HEK293T (cell line): ENCODE measurements around the gene SPEM2.

ENCODE experiments used
- CTCF ChIA-PET: fragments of 350-600 bp; formaldehyde crosslinking; extraction: SDS; loops from one replicate; lab custom pipeline; 2021; ENCODE audit warnings: antibody characterized with exemption, inconsistent platforms; lab: Yijun Ruan, JAX
- POLR2A ChIA-PET: fragments of 350-600 bp; formaldehyde crosslinking; extraction: SDS; loops from one replicate; lab custom pipeline; 2020; ENCODE audit warnings: antibody characterized with exemption, inconsistent platforms; lab: Yijun Ruan, JAX
- DNase-seq: peaks from one replicate; pipeline ENCODE4 v3.0.0; 2012; ENCODE audit warnings: mixed read lengths; ENCODE audit errors: extremely low spot score
- ARNT ChIP-seq: fragments of 450-650 bp; IDR thresholded peaks from 2 replicates; pipeline ENCODE4 v1.6.1; 2017; ENCODE audit warnings: mild to moderate bottlenecking
- BHLHE40 ChIP-seq: fragments of 450-650 bp; IDR thresholded peaks from 2 replicates; pipeline ENCODE4 v1.6.1; 2016; ENCODE audit warnings: mild to moderate bottlenecking, moderate library complexity, borderline replicate concordance
- CTBP1 ChIP-seq: fragments of 450-650 bp; IDR thresholded peaks from 2 replicates; pipeline ENCODE4 v1.6.1; 2016; ENCODE audit warnings: borderline replicate concordance
- ELF4 ChIP-seq: fragments of 450-650 bp; IDR thresholded peaks from 2 replicates; pipeline ENCODE4 v1.6.1; 2017; ENCODE audit warnings: antibody characterized with exemption
- FOXA1 ChIP-seq: fragments of 450-650 bp; IDR thresholded peaks from 2 replicates; pipeline ENCODE4 v1.6.1; 2016; ENCODE audit warnings: mild to moderate bottlenecking
- FOXK2 ChIP-seq: fragments of 450-650 bp; IDR thresholded peaks from 2 replicates; pipeline ENCODE4 v1.6.1; 2016; ENCODE audit warnings: mild to moderate bottlenecking
- FOXM1 ChIP-seq: fragments of 450-650 bp; IDR thresholded peaks from 2 replicates; pipeline ENCODE4 v1.6.1; 2017; ENCODE audit warnings: mild to moderate bottlenecking, borderline replicate concordance
- HDGF ChIP-seq: fragments of 450-650 bp; IDR thresholded peaks from 2 replicates; pipeline ENCODE4 v1.6.1; 2017; ENCODE audit warnings: antibody characterized with exemption, borderline replicate concordance
- L3MBTL2 ChIP-seq: fragments of 450-650 bp; conservative IDR thresholded peaks from 2 replicates; pipeline ENCODE4 v1.6.1; 2016; ENCODE audit warnings: mild to moderate bottlenecking
- LEF1 ChIP-seq: fragments of 450-650 bp; IDR thresholded peaks from 2 replicates; pipeline ENCODE4 v1.6.1; 2017; ENCODE audit warnings: mild to moderate bottlenecking, borderline replicate concordance
- NFRKB ChIP-seq: fragments of 450-650 bp; IDR thresholded peaks from 2 replicates; pipeline ENCODE4 v1.6.1; 2016; ENCODE audit warnings: mild to moderate bottlenecking, moderate library complexity
- SP1 ChIP-seq: fragments of 450-650 bp; IDR thresholded peaks from 2 replicates; pipeline ENCODE4 v1.6.1; 2017
- SUZ12 ChIP-seq: fragments of 450-650 bp; IDR thresholded peaks from 2 replicates; pipeline ENCODE4 v1.6.1; 2016; ENCODE audit warnings: mild to moderate bottlenecking
- TARDBP ChIP-seq: fragments of 450-650 bp; IDR thresholded peaks from 2 replicates; pipeline ENCODE4 v1.6.1; 2016
- ZNF384 ChIP-seq: fragments of 450-650 bp; IDR thresholded peaks from 2 replicates; pipeline ENCODE4 v1.6.1; 2016
- TF ChIP-seq, protein P1 (sequence below): fragments of 450-650 bp; IDR thresholded peaks from 2 replicates; pipeline ENCODE4 v1.6.1; 2016

The SPEM2 gene

GRCh38 chr17:7383371-7383741 lies 42.1 kb upstream of the SPEM2 start:
- POLR2A ChIA-PET = no interaction called here
- no peak for DNase-seq
- CTCF ChIA-PET = no interaction called here
- TF ChIP-seq ARNT (no peak), FOXK2 (no peak), FOXM1 (no peak), ZNF384 (no peak), SUZ12 (no peak), ELF4 (no peak), HDGF (no peak), CTBP1 (no peak), L3MBTL2 (no peak), BHLHE40 (no peak), SP1 (no peak)
- TF ChIP-seq, protein P1, sequence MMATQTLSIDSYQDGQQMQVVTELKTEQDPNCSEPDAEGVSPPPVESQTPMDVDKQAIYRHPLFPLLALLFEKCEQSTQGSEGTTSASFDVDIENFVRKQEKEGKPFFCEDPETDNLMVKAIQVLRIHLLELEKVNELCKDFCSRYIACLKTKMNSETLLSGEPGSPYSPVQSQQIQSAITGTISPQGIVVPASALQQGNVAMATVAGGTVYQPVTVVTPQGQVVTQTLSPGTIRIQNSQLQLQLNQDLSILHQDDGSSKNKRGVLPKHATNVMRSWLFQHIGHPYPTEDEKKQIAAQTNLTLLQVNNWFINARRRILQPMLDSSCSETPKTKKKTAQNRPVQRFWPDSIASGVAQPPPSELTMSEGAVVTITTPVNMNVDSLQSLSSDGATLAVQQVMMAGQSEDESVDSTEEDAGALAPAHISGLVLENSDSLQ = no peak

- DNase-seq = no peak
- TF ChIP-seq FOXK2 (no peak), NFRKB (no peak), L3MBTL2 (no peak), FOXA1 (no peak), FOXM1 (no peak), TARDBP (no peak)
- CTCF ChIA-PET = no interaction called here
- POLR2A ChIA-PET = no interaction called here
These were observed 41.5 kb upstream of the SPEM2 start for GRCh38 chr17:7383742-7384488.

DNA sequence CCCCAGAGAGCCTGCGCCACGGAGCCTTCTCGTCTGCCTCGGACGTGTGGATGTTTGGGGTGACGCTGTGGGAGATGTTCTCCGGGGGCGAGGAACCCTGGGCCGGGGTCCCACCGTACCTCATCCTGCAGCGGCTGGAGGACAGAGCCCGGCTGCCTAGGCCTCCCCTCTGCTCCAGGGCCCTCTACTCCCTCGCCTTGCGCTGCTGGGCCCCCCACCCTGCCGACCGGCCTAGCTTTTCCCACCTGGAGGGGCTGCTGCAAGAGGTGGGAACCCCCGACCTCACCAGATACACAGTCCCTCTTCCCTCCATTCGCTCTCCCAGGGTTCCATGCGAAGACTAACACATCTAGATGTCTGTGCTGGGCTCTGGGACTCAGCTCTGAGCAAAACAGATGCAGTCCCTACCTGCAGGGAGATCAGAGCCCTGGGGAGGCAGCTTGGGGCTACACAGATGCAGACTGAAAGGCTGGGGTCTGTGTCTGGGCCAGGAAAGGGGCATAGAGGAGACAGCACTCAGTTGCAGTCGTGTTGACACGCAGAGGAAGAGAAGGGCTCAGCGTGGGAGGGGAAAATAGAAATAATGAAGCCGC lies 40.8 kb upstream of the SPEM2 start:
- CTCF ChIA-PET = no interaction called here
- no peak for DNase-seq
- TF ChIP-seq SP1 = no peak
- no peak for TF ChIP-seq FOXA1
- no peak for TF ChIP-seq ZNF384
- no peak for TF ChIP-seq L3MBTL2
- no peak for TF ChIP-seq BHLHE40
- TF ChIP-seq FOXK2 = no peak
- TF ChIP-seq TARDBP = no peak
- TF ChIP-seq ELF4 = no peak
- no peak for TF ChIP-seq CTBP1
- TF ChIP-seq SUZ12 = no peak
- POLR2A ChIA-PET = interaction anchor here (1.2 kb wide), 1 partner anchor 20 kb away, joined by 3 read pairs; the partner anchor contains the start of gene TMEM256

GRCh38 chr17:7388856-7389255 lies 36.6 kb upstream of the SPEM2 start:
- DNase-seq = no peak
- POLR2A ChIA-PET = interaction anchor here (1.5 to 1.6 kb wide), 2 partner anchors 9 to 15 kb away, joined by 4 to 6 read pairs; partner anchors contain the start of gene TMEM256
- CTCF ChIA-PET = no interaction called here
- TF ChIP-seq L3MBTL2 = no peak
- TF ChIP-seq ARNT = no peak
- no peak for TF ChIP-seq FOXA1
- TF ChIP-seq, protein P1 = no peak
- no peak for TF ChIP-seq ZNF384
- TF ChIP-seq LEF1 = no peak
- no peak for TF ChIP-seq BHLHE40
- TF ChIP-seq NFRKB = no peak
- TF ChIP-seq SP1 = no peak
- no peak for TF ChIP-seq ELF4
- no peak for TF ChIP-seq HDGF
- TF ChIP-seq TARDBP = no peak

- TF ChIP-seq TARDBP (no peak), SP1 (no peak), FOXM1 (no peak), SUZ12 (no peak), LEF1 (no peak), ZNF384 (no peak)
- DNase-seq = no peak
- POLR2A ChIA-PET = no interaction called here
- CTCF ChIA-PET = no interaction called here
These were observed 35.2 kb upstream of the SPEM2 start for GRCh38 chr17:7389924-7390910.

DNA sequence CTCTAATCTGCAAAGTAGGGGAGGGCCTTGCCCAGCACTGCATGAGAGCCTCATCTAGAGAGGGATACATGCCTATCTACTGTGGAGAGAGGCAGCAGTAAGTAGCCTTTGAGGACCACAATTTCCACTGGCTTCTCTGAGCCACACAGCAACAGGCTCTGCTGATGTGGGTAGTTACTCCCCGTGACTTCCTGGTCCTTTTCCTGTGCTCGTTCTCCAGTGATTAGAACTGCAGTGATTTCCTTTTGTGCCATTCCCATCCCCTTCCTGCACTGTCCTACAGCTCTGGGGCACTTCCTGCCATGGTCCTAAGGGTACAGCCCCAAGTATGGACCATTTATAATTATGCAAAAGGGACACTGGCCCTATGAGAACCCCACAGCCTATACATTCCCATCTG lies 34.1 kb upstream of the SPEM2 start:
- TF ChIP-seq ARNT (no peak), L3MBTL2 (no peak), ELF4 (no peak), NFRKB (no peak), LEF1 (no peak), FOXA1 (no peak), SP1 (no peak), BHLHE40 (no peak), FOXK2 (no peak), FOXM1 (no peak), TARDBP (no peak), HDGF (no peak), ZNF384 (no peak), SUZ12 (no peak), CTBP1 (no peak)
- TF ChIP-seq, protein P1 = no peak
- ChIA-PET POLR2A (no interaction called here), CTCF (no interaction called here)
- DNase-seq = no peak
